Measurements from ENCODE around the gene FBXL7.

GRCh38 chr5:15520856-15521255 lies 20.9 kb downstream of the FBXL7 start:
- no peak for TF ChIP-seq EZH2 (IDR thresholded peaks at IDR 0.05; ENCODE audit: insufficient read depth, poor library complexity, severe bottlenecking)
- TF ChIP-seq EZH2phosphoT487 (IDR thresholded peaks at IDR 0.05; ENCODE audit: insufficient read depth, low read depth): no peak

Measured in GM23248 (cell line).